Trophoblast cell (in vitro differentiated cells and primary cell): Measurements from ENCODE around the gene RCVRN.
"Not testable (repeated sequence)": the region's sequence is repeated elsewhere in the genome, so short reads cannot be mapped to it uniquely, and the experiment has no call there.

Experiments used
- DNase-seq, 2 donors: peaks; one replicate each; pipeline ENCODE4 v3.0.0-alpha.2; 2016
- H2AFZ ChIP-seq: 2 replicates; pipeline ENCODE4 v1.6.1; 2013; ENCODE audit warnings: low read length, moderate library complexity, mild to moderate bottlenecking; ENCODE audit not compliant: insufficient read depth, poor library complexity
- H2AK5ac ChIP-seq: 2 replicates; pipeline ENCODE4 v1.6.1; 2013; ENCODE audit warnings: mild to moderate bottlenecking, low read length
- H2BK120ac ChIP-seq: 2 replicates; pipeline ENCODE4 v1.6.1; 2013; ENCODE audit warnings: low read length, mild to moderate bottlenecking, moderate library complexity; ENCODE audit not compliant: insufficient read depth, poor library complexity
- H2BK12ac ChIP-seq: 2 replicates; pipeline ENCODE4 v1.6.1; 2013; ENCODE audit warnings: mild to moderate bottlenecking, low read length, moderate library complexity
- H2BK5ac ChIP-seq: 2 replicates; pipeline ENCODE4 v1.6.1; 2013; ENCODE audit warnings: low read length, low read depth, moderate library complexity, mild to moderate bottlenecking; ENCODE audit not compliant: poor library complexity
- H3K14ac ChIP-seq: 2 replicates; pipeline ENCODE4 v1.6.1; 2013; ENCODE audit warnings: mild to moderate bottlenecking, low read length
- H3K18ac ChIP-seq: 2 replicates; pipeline ENCODE4 v1.6.1; 2013; ENCODE audit warnings: mild to moderate bottlenecking, low read length
- H3K23ac ChIP-seq: 2 replicates; pipeline ENCODE4 v1.6.1; 2013; ENCODE audit warnings: low read length
- H3K27ac ChIP-seq: 2 replicates; pipeline ENCODE4 v1.5.1; 2013; ENCODE audit warnings: low read depth, mild to moderate bottlenecking, inconsistent platforms, low read length, moderate library complexity
- H3K27me3 ChIP-seq: 2 replicates; pipeline ENCODE4 v1.6.1; 2013; ENCODE audit warnings: inconsistent platforms, mild to moderate bottlenecking, low read length, moderate library complexity; ENCODE audit not compliant: insufficient read depth
- H3K36me3 ChIP-seq, 2 experiments: 1 replicate in 1 of 2; 2 replicates in 1 of 2; pipeline ENCODE4 v1.6.1; 2013; ENCODE audit warnings: low read length in 2 of 2, mild to moderate bottlenecking in 2 of 2, moderate library complexity in 1 of 2; ENCODE audit not compliant: insufficient read depth in 2 of 2, control insufficient read depth in 1 of 2
- H3K4ac ChIP-seq: 2 replicates; pipeline ENCODE4 v1.6.1; 2013; ENCODE audit warnings: low read depth, mild to moderate bottlenecking, low read length, moderate library complexity
- H3K4me1 ChIP-seq, 2 experiments: 1 replicate in 1 of 2; 2 replicates in 1 of 2; pipeline ENCODE4 v1.6.1; 2013; ENCODE audit warnings: low read length in 2 of 2, mild to moderate bottlenecking in 2 of 2, moderate library complexity in 1 of 2; ENCODE audit not compliant: insufficient read depth in 2 of 2, control insufficient read depth in 1 of 2
- H3K4me2 ChIP-seq: 2 replicates; pipeline ENCODE4 v1.6.1; 2013; ENCODE audit warnings: inconsistent platforms, mild to moderate bottlenecking, low read length, moderate library complexity
- H3K4me3 ChIP-seq: 2 replicates; pipeline ENCODE4 v1.5.1; 2013; ENCODE audit warnings: mild to moderate bottlenecking, low read depth, low read length, inconsistent platforms
- H3K79me1 ChIP-seq: one replicate; pipeline ENCODE4 v1.6.1; 2013; ENCODE audit warnings: low read length
- H3K79me2 ChIP-seq: 2 replicates; pipeline ENCODE4 v1.6.1; 2013; ENCODE audit warnings: low read length, mild to moderate bottlenecking; ENCODE audit not compliant: control insufficient read depth, insufficient read depth, poor library complexity
- H3K9ac ChIP-seq: 2 replicates; pipeline ENCODE4 v1.6.1; 2013; ENCODE audit warnings: mild to moderate bottlenecking, low read length
- H3K9me3 ChIP-seq: 2 replicates; pipeline ENCODE4 v1.6.1; 2013; ENCODE audit warnings: low read depth, mild to moderate bottlenecking, control low read depth, inconsistent platforms, low read length; ENCODE audit not compliant: insufficient read depth
- H4K12ac ChIP-seq: 2 replicates; pipeline ENCODE4 v1.6.1; 2013; ENCODE audit warnings: low read depth, mild to moderate bottlenecking, low read length, moderate library complexity
- H4K8ac ChIP-seq: 2 replicates; pipeline ENCODE4 v1.6.1; 2013; ENCODE audit warnings: low read depth, mild to moderate bottlenecking, low read length, moderate library complexity
- H4K91ac ChIP-seq: one replicate; pipeline ENCODE4 v1.6.1; 2013; ENCODE audit warnings: low read depth, mild to moderate bottlenecking, low read length, moderate library complexity
- WGBS: extraction: QIAGEN DNeasy Blood & Tissue Kit; methylation state at CpG from one replicate; pipeline ENCODE4 v1.1.7; 2013; ENCODE audit warnings: missing lambda C conversion rate; ENCODE audit not compliant: insufficient read length, insufficient coverage; ENCODE audit errors: extremely low coverage; 5-methylcytosine and 5-hydroxymethylcytosine counted together

Gene RCVRN

GRCh38 chr17:9925457-9925856 lies 20.4 kb upstream of the RCVRN start:
- no peak overlapping the region for H3K4me2 ChIP-seq
- no peak overlapping the region for H3K27ac ChIP-seq
- H3K4me1 ChIP-seq, result no peaks in the 10 kb centered on the region
- WGBS, result no CpG with 5 or more reads among the region's 11 CpGs
- H4K91ac ChIP-seq, result no peak overlapping the region
- H4K8ac ChIP-seq, result no peak overlapping the region
- no peak overlapping the region for H3K4ac ChIP-seq
- no peaks in the 10 kb centered on the region for H3K79me2 ChIP-seq
- H2AFZ ChIP-seq, result no peak overlapping the region
- peaks cover 7 to 13% of the 10 kb centered on the region in 2 experiments for H3K36me3 ChIP-seq
- H3K27me3 ChIP-seq, result no peaks in the 10 kb centered on the region
- H3K23ac ChIP-seq, result no peak overlapping the region
- no peak overlapping the region for H2BK12ac ChIP-seq
- H3K9ac ChIP-seq, result no peak overlapping the region
- no peak for DNase-seq
- no peak overlapping the region for H2AK5ac ChIP-seq
- H3K18ac ChIP-seq, result no peak overlapping the region
- H4K12ac ChIP-seq, result no peak overlapping the region
- no peak overlapping the region for H3K4me3 ChIP-seq
- no peak overlapping the region for H3K14ac ChIP-seq
- no peak overlapping the region for H2BK120ac ChIP-seq
- no peaks in the 10 kb centered on the region for H3K9me3 ChIP-seq
- H2BK5ac ChIP-seq, result no peak overlapping the region
- no peaks in the 10 kb centered on the region for H3K79me1 ChIP-seq

- no peak overlapping the region for H2AK5ac ChIP-seq
- no peak overlapping the region for H2BK120ac ChIP-seq
- DNase-seq, result peak; percentile 29 to 93
- H3K79me1 ChIP-seq, result no peaks in the 10 kb centered on the region
- H3K9ac ChIP-seq, result no peak overlapping the region
- H2BK12ac ChIP-seq, result no peak overlapping the region
- H2AFZ ChIP-seq, result no peak overlapping the region
- no peak overlapping the region for H3K14ac ChIP-seq
- H3K27ac ChIP-seq, result no peak overlapping the region
- no peak overlapping the region for H3K23ac ChIP-seq
- no peak overlapping the region for H4K91ac ChIP-seq
- H4K12ac ChIP-seq, result no peak overlapping the region
- no peak overlapping the region for H3K4me2 ChIP-seq
- peaks cover 8 to 14% of the 10 kb centered on the region in 2 experiments for H3K36me3 ChIP-seq
- no peak overlapping the region for H2BK5ac ChIP-seq
- no peaks in the 10 kb centered on the region for H3K79me2 ChIP-seq
- no peak overlapping the region for H3K18ac ChIP-seq
- no peak overlapping the region for H4K8ac ChIP-seq
- no peak overlapping the region for H3K4ac ChIP-seq
- H3K4me1 ChIP-seq, result no peaks in the 10 kb centered on the region
- no peaks in the 10 kb centered on the region for H3K9me3 ChIP-seq
- no peak overlapping the region for H3K4me3 ChIP-seq
- no CpG with 5 or more reads among the region's 6 CpGs for WGBS
- H3K27me3 ChIP-seq, result no peaks in the 10 kb centered on the region
Measured at GRCh38 chr17:9924735-9925191, 19.7 kb upstream of the RCVRN start.

GRCh38 chr17:9922012-9922848 lies 17.2 kb upstream of the RCVRN start:
- H3K4me3 ChIP-seq, result no peak overlapping the region
- H3K79me1 ChIP-seq, result no peaks in the 10 kb centered on the region
- no peaks in the 10 kb centered on the region for H3K4me1 ChIP-seq
- no peak for DNase-seq
- H2AK5ac ChIP-seq, result no peak overlapping the region
- H4K12ac ChIP-seq, result no peak overlapping the region
- no peak overlapping the region for H2BK5ac ChIP-seq
- H3K4me2 ChIP-seq, result no peak overlapping the region
- H2BK120ac ChIP-seq, result no peak overlapping the region
- no peak overlapping the region for H2AFZ ChIP-seq
- H3K27ac ChIP-seq, result no peak overlapping the region
- no peak overlapping the region for H3K18ac ChIP-seq
- no CpG with 5 or more reads among the region's 14 CpGs for WGBS
- H3K9me3 ChIP-seq, result no peaks in the 10 kb centered on the region
- no peak overlapping the region for H4K8ac ChIP-seq
- no peak overlapping the region for H3K4ac ChIP-seq
- no peak overlapping the region for H3K14ac ChIP-seq
- peaks cover 22 to 35% of the 10 kb centered on the region in 2 experiments for H3K36me3 ChIP-seq
- H3K23ac ChIP-seq, result no peak overlapping the region
- no peak overlapping the region for H3K9ac ChIP-seq
- H3K79me2 ChIP-seq, result no peaks in the 10 kb centered on the region
- no peak overlapping the region for H4K91ac ChIP-seq
- no peaks in the 10 kb centered on the region for H3K27me3 ChIP-seq
- H2BK12ac ChIP-seq, result no peak overlapping the region

- H3K23ac ChIP-seq, H3K14ac ChIP-seq, H3K27me3 ChIP-seq, H2BK12ac ChIP-seq, H3K4me1 ChIP-seq, H2BK120ac ChIP-seq, H2AK5ac ChIP-seq, H3K27ac ChIP-seq, H3K18ac ChIP-seq, H3K4me3 ChIP-seq, H4K12ac ChIP-seq, H3K9ac ChIP-seq, H2BK5ac ChIP-seq, H3K79me1 ChIP-seq, H3K4me2 ChIP-seq, H3K9me3 ChIP-seq, H3K4ac ChIP-seq, H3K79me2 ChIP-seq, H2AFZ ChIP-seq, H4K8ac ChIP-seq, DNase-seq, H4K91ac ChIP-seq: not testable (repeated sequence)
- WGBS, result no CpG with 5 or more reads among the region's 13 CpGs
- peaks cover 29 to 42% of the 10 kb centered on the region in 2 experiments for H3K36me3 ChIP-seq
Measured at GRCh38 chr17:9921216-9921615, 16.1 kb upstream of the RCVRN start.
